Thoracic aorta (tissue), 2 donors: ENCODE data around the gene MAP3K14. TPM values are rescaled to one million over a fixed set of nuclear protein-coding genes. Genes with fewer than 3 reads are reported as not detected.

ENCODE experiments used
- ATAC-seq: fragments of 150-250 bp; one replicate; pipeline ENCODE4 v1.8.0; 2017; ENCODE audit warnings: low read depth; ENCODE audit not compliant: insufficient number of reproducible peaks, low FRiP score
- DNase-seq: peaks from one replicate; pipeline ENCODE4 v3.0.0-alpha.2; 2020; ENCODE audit warnings: low spot score
- H3K27ac ChIP-seq, 2 donors: fragments of 200-600 bp; sonication (generic); 1 replicate in 1 of 2; 2 replicates in 1 of 2; pipeline ENCODE4 v1.5.1; 2016; ENCODE audit warnings: mild to moderate bottlenecking in 2 of 2, moderate library complexity in 2 of 2
- H3K27me3 ChIP-seq: fragments of 200-600 bp; sonication (generic); replicated peaks from 2 replicates; pipeline ENCODE4 v1.6.0; 2016; ENCODE audit warnings: mild to moderate bottlenecking; ENCODE audit not compliant: insufficient read depth
- H3K36me3 ChIP-seq: fragments of 200-600 bp; sonication (generic); one replicate; pipeline ENCODE4 v1.5.1; 2016
- H3K4me1 ChIP-seq, 2 donors: fragments of 200-600 bp; sonication (generic); 1 replicate in 1 of 2; 2 replicates in 1 of 2; pipeline versions ENCODE4 v1.5.1 to v1.6.0; 2016; ENCODE audit warnings: low read depth in 2 of 2, mild to moderate bottlenecking in 1 of 2; ENCODE audit not compliant: control insufficient read depth in 1 of 2
- H3K4me3 ChIP-seq: fragments of 200-600 bp; sonication (generic); 2 replicates; pipeline ENCODE4 v1.5.1; 2016; ENCODE audit warnings: mild to moderate bottlenecking
- H3K9me3 ChIP-seq: fragments of 200-600 bp; sonication (generic); 2 replicates; pipeline ENCODE4 v1.5.1; 2016
- CTCF ChIP-seq: fragments of 200-600 bp; sonication (generic); IDR thresholded peaks from one replicate; pipeline ENCODE4 v1.5.1; 2019; ENCODE audit warnings: antibody characterized with exemption
- total RNA-seq, 2 donors: library from RNA; depleted of rRNA; stranded (reverse); fragments of >200 nt; gene quantifications; one replicate each; pipeline versions ENCODE4 v1.1.0 to v1.2.3, GENCODE V29; 2016

Gene MAP3K14
- total RNA-seq, 2 donors from 2014 or later: 10.1 to 10.7 TPM

GRCh38 chr17:45326626-45327025 lies 9.8 kb upstream of the MAP3K14 start:
- H3K36me3 ChIP-seq: no peaks in the 10 kb centered on the region
- H3K27me3 ChIP-seq: no peaks in the 10 kb centered on the region
- TF ChIP-seq CTCF: no peak
- peaks cover 0 to 12% of the 10 kb centered on the region in 2 donors for H3K4me1 ChIP-seq
- no peak for ATAC-seq
- no peak overlapping the region for H3K27ac ChIP-seq
- DNase-seq: no peak
- H3K9me3 ChIP-seq: no peaks in the 10 kb centered on the region
- H3K4me3 ChIP-seq: no peak overlapping the region

- peaks cover 6 to 20% of the 10 kb centered on the region in 2 donors for H3K4me1 ChIP-seq
- ATAC-seq (no peak), DNase-seq (no peak)
- no peak for TF ChIP-seq CTCF
- H3K36me3 ChIP-seq: no peaks in the 10 kb centered on the region
- H3K4me3 ChIP-seq: no peak overlapping the region
- H3K27me3 ChIP-seq: no peaks in the 10 kb centered on the region
- H3K9me3 ChIP-seq: no peaks in the 10 kb centered on the region
- H3K27ac ChIP-seq: no peak overlapping the region
These were observed 9.0 kb upstream of the MAP3K14 start for GRCh38 chr17:45325810-45326209.

GRCh38 chr17:45324336-45324735 lies 7.5 kb upstream of the MAP3K14 start:
- Histone ChIP-seq H3K9me3 (no peaks in the 10 kb centered on the region), H3K27me3 (no peaks in the 10 kb centered on the region), H3K27ac (no peak overlapping the region), H3K36me3 (no peaks in the 10 kb centered on the region), H3K4me1 (peaks cover 6 to 35% of the 10 kb centered on the region in 2 donors), H3K4me3 (no peak overlapping the region)
- DNase-seq (no peak), ATAC-seq (no peak)
- no peak for TF ChIP-seq CTCF

GRCh38 chr17:45322168-45322567 lies 5.3 kb upstream of the MAP3K14 start:
- no peak for DNase-seq
- H3K9me3 ChIP-seq: no peaks in the 10 kb centered on the region
- TF ChIP-seq CTCF: no peak
- H3K27ac ChIP-seq: peak overlapping the region in 1 of 2 donors; percentile 33
- no peaks in the 10 kb centered on the region for H3K27me3 ChIP-seq
- H3K4me3 ChIP-seq: no peak overlapping the region
- H3K36me3 ChIP-seq: no peaks in the 10 kb centered on the region
- H3K4me1 ChIP-seq: peaks cover 13 to 54% of the 10 kb centered on the region in 2 donors
- no peak for ATAC-seq

GRCh38 chr17:45320931-45321461 lies 4.2 kb upstream of the MAP3K14 start:
- H3K4me1 ChIP-seq: peaks cover 13 to 55% of the 10 kb centered on the region in 2 donors
- H3K27me3 ChIP-seq: no peaks in the 10 kb centered on the region
- no peaks in the 10 kb centered on the region for H3K9me3 ChIP-seq
- DNase-seq (no peak), ATAC-seq (peak; percentile 24)
- no peak overlapping the region for H3K4me3 ChIP-seq
- peak overlapping the region; percentile 24 to 33 for H3K27ac ChIP-seq
- no peaks in the 10 kb centered on the region for H3K36me3 ChIP-seq
- TF ChIP-seq CTCF: no peak
